ENCODE measurements around the gene HHAT. TPM values are rescaled to one million over a fixed set of nuclear protein-coding genes. Genes with fewer than 3 reads are reported as not detected.
A peak's percentile ranks its signal among the peaks of the same experiment; 100 is the strongest.
"Not testable (repeated sequence)": the region's sequence is repeated elsewhere in the genome, so short reads cannot be mapped to it uniquely, and the experiment has no call there.

The HHAT gene
- total RNA-seq, 1 donor from 2014 or later, result 1.8 TPM

DNA sequence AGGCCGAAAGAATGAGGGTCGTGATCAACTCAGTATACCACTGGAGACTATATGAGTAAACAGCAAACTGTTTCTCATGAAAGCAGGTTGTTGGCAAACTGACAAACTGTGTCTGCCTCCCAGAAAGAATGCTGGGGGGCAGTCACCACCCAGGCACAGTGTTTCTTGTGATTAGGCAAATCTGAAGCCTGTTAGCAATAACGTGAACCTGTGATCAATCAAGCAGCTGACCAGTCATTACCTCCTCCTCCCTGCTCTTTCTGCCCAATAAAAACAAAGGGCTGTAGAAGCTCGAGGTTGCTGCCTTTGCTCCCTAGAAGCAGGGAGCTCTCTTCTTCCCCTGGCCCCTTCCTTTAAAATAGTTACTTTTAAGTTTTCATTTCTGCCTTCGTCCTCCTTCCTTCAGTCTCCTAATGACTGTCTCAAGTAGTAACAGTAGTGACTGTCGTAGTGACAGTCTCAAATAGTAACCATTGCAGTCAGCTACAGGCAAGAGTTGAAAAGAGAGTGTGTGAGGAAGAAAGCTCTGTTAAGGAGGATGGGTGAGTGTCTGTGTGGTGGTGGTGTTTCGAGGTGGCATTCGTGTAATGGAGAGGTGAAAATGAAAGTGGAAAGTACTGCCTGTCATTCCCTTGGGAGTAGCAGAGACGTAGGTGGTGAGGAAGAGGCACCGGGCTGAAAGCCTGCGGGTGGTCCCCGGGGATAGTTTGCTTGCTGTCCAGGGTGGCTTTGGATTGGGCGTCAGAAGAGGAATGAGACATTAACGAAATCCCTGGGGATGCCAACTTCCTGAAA lies 14.5 kb downstream of the HHAT start:
- peak; percentile 34 for ATAC-seq
- intact Hi-C loops (cut with DNase I), result no loop called here

DNA sequence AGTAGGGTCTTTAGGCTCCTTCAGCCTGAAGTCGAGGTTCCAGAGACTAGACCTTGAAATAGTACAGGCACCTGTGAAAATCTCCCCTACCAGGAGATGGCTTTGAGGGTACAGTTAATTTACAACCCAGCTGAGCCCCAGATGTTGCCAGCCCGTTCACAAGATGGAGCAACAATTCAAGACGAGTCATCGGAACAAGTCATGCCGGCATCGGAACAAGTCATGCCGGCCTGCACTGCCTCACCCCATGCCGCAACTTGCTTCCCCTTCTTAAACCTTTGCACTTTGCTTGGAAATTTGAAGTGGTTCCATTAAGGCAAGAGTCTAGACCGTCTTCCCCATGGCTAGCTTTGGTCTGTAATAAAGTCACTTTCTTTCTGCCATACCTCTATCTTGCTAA lies 16.0 kb downstream of the HHAT start:
- no peak for DNase-seq (ENCODE audit: missing footprints)
- intact Hi-C loops (cut with DNase I), result no loop called here
- no peak for ATAC-seq

More for the DNA sequence above, 14.5 kb downstream of the HHAT start:
- DNase-seq (ENCODE audit: missing footprints), result no peak

DNA sequence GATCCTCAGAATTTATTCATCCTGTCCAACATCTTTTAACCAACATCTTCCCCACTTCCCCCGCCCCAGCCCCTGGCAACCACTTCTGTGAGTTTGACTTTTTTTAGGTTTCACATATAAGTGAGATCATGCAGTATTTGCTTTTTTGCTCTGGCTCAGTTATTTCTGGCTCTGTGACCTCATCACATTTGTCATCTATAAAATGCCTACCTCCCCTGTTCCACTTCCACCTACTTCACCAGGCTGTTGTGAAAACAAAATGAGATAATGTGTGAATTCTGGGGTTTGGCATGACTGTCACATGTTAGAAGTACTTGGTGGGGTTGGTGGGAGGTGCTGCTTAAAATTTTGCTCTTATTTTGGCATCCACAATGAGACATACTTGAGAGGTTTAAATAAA lies 18.4 kb downstream of the HHAT start:
- DNase-seq (ENCODE audit: missing footprints) (no peak), ATAC-seq (no peak)
- intact Hi-C loops (cut with DNase I), result no loop called here

DNA sequence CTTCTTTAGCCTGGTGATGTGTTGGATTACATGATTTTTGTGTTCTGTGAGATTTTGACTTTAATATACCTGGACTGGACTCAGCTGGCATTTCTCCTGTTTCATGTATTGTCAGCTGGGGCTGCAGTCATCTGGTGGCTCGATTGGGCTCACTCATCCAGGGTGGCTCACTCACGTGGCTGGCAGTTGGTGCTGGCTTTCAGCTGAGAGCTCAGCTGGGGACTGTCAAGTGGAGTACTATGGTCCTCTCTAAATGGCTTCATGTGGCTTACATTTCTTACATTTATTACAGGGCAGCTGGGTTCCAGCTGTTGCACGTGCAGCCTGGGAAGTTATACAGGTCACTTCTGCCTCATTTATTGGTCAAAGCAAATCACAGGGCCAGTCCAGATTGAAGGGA lies 22.8 kb downstream of the HHAT start:
- intact Hi-C loops (cut with DNase I), result no loop called here
- no peak for ATAC-seq

DNA sequence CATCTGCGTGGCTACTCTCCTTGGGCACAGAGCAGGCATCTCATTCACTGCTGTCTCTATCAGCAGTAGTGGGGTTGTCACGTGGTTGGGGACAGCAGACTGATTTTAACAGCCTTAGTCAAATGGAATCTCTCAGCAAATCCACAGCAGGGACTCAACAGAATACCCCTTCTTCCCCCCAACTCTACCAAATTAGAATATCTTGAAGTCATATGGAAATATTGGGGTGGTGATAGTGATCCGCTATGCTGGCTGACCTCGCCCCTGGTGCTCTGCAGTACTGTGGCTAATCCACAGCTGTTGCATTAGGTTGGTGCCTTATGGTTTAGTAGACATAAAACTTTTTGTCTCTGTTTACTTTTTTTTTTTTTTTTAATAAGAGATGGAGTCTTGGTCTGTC lies 23.9 kb downstream of the HHAT start:
- intact Hi-C loops (cut with DNase I), result no loop called here
- no peak for ATAC-seq

More for the DNA sequence above, 22.8 kb downstream of the HHAT start:
- no peak for DNase-seq (ENCODE audit: missing footprints)

DNA sequence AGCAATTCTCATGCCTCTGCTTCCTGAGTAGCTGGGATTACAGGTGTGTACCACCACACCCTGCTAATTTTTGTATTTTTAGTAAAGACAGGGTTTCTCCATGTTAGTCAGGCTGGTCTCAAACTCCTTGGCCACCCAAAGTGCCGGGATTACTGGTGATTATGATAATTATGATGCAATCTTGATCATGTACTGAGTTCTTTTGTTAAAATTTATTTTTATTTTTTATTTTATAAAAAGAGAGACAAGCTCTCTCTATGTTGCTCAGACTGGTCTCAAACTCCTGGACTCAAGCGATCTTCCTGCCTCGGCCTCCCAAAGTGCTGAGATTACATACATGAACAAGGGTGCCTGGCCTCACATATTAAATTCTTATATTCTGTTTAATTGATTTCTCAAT lies 25.6 kb downstream of the HHAT start:
- DNase-seq (ENCODE audit: missing footprints); ATAC-seq; intact Hi-C loops (cut with DNase I): not testable (repeated sequence)

More for the DNA sequence above, 23.9 kb downstream of the HHAT start:
- no peak for DNase-seq (ENCODE audit: missing footprints)

DNA sequence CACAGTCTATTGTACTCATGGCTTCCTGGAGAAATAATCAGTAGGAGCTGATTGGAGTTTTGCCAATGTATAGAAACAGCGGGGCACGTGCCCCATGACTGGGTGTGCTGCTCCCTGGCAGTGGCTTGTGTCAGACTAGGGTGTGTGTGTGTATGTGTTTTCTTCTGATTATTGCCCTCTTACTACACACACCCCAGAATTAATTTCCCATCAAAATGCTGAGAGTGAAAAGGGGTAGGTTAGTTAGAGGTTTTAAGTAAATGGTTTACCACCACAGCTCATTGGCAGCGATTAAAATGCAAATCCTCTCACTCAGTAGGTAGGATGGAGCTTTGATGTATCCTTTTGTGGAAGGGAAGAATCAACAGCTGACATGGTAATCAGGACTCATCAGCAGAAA lies 29.9 kb downstream of the HHAT start:
- intact Hi-C loops (cut with DNase I), result no loop called here
- ATAC-seq (no peak), DNase-seq (ENCODE audit: missing footprints) (no peak)

DNA sequence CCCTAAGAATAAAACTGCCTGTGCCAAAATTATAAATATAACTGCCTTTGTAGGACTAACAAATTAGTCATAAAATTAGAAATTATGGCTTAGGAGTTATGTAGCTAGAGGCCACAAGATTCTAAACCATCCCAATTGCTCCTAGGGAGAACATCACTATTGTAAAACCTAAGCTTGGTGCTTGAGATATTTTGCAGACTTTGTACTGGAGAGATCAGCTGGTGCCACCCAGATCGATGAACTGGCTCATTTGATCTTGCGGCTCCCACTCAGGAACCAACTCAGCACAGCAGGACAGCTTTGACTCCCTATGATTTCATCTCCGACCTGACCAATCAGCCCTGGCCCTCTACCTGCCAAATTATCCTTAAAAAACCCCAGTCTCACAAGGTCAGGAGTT lies 30.6 kb downstream of the HHAT start:
- DNase-seq (ENCODE audit: missing footprints), result no peak
- no peak for ATAC-seq
- intact Hi-C loops (cut with DNase I), result no loop called here

DNA sequence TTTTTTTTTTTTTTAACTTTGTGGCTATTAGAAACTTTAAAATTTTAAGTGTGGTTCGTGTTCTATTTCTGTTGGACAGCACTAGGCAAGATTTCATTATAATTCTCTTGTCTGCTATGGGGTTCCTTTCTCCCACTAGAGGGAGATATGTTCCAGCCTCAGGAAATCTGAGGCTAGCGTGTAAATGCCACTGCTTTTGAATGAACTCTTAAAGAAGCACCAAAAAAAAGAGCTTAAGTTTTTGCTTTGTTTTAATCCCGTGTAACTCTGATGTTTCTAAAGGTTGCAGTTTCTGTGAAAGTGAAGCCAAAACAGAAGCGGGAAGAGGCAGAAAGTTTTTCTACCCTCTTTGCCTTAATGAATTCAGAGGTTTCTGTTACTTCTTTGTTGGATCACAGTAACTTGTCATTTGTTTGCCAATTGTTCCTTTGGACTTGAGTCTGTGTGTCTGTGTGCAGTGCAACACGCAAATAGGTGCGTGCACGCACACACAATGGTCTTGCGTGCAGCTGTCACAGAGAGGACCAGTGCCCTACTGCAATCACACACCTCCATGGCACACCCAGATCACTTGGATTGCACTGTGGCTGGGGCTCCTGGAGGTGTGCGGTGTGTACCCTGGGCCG lies 32.3 kb downstream of the HHAT start:
- no peak for ATAC-seq
- intact Hi-C loops (cut with DNase I), result loop anchor here (1.0 kb wide), 1 partner anchor 39 kb away; no protein-coding TSS in a partner anchor
- no peak for DNase-seq (ENCODE audit: missing footprints)

DNA sequence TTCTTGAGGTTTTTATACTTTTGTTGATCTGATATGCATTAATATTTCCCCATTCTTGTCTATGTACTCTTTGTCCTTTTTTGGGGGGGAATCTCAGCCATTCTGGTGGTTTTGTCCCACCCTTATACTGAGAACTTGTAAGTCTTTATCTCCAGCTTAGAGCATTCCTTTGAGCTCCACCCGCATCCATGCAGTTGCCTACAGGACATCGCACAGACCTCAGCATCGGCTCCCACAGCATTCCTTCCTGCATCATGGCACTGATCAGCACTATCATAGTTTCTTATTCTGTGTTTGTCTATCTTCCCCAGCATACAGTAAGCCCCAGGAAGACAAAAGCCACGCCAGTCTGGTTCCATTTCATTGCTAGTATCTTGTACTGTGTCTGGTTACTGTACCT lies 33.0 kb downstream of the HHAT start:
- no peak for DNase-seq (ENCODE audit: missing footprints)
- intact Hi-C loops (cut with DNase I), result loop anchor here (1.0 kb wide), 1 partner anchor 39 kb away; no protein-coding TSS in a partner anchor
- ATAC-seq, result no peak

DNA sequence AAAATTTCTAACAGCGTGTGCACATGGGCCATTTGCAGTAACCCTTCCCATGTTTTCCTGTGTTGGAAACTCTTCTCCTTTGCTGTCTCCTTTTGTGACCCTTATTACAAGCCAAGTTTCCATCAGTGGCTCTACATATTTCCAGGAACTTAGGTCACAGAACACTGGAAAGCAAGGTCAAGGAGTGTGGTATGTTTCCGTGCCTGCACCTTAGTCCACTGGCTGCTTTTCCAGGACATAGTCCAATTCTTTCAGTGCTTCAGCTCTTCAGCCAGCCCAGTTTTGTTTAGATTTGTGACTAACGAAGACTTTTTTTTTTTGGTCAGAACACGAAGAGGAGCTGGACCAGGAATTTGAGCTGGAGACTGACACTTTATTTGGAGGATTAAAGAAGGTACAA lies 33.8 kb downstream of the HHAT start:
- intact Hi-C loops (cut with DNase I), result no loop called here
- DNase-seq (ENCODE audit: missing footprints) (no peak), ATAC-seq (peak; percentile 87)

DNA sequence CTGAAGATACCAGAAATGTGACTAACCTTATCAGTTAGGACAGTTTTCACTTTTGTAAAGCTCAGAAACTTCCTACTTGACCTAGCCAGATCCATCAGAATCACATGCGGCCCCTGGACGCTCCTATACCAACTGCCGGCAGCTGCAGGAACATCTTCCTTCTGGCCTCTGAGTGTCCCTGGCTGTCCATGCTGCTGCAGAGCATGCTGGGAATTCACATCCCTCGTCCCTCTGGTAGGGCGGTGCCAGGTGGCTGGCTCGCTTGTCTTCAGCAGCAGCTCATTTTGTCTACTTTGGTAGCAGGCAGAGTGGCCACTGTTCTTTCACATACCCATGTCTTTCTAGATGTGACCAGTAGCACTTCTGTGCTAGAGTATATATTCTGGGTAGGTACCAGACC lies 34.4 kb downstream of the HHAT start:
- intact Hi-C loops (cut with DNase I), result no loop called here
- DNase-seq (ENCODE audit: missing footprints), result peak; percentile 73
- peak; percentile 41 for ATAC-seq

DNA sequence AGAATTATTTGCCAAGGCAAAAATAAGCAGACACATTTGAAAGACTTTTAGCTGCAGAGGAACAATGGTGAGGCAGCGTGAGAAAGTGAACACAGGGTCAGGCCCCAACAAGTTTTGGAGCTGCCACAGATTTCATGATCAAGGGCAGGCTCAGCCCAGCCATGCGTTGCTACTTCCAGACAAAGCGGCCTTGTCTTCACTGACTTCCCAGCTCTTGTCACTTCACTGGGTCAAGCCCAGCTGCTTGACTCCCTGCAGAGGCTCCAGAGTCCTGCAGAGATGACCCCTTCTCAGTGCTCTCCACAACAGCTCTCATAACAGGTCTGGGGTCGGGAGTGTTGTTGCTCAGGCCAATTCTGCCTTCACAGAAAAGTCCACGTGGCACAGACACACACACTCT lies 35.8 kb downstream of the HHAT start:
- intact Hi-C loops (cut with DNase I), result no loop called here

DNA sequence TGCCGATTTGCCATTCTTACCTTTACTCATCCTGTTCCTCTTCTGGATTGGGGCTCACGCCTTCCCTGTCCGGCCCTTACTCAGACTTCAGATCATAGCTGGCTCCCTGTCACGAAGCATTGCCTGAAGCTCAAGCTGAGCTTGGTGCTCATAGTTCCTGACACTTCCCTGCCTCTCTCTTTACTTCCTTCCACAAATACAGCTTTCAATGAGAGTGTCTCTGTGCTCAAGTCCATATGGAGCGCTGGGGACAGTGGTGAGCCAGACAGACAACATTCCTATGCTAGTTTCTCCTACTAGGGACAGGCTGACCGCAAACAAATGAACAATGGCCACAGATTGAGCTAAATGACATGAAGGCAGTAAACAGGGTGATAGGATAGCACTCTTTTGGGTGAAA lies 38.1 kb downstream of the HHAT start:
- no peak for ATAC-seq
- no peak for DNase-seq (ENCODE audit: missing footprints)

More for the DNA sequence above, 35.8 kb downstream of the HHAT start:
- DNase-seq (ENCODE audit: missing footprints) (no peak), ATAC-seq (peak; percentile 71)

DNA sequence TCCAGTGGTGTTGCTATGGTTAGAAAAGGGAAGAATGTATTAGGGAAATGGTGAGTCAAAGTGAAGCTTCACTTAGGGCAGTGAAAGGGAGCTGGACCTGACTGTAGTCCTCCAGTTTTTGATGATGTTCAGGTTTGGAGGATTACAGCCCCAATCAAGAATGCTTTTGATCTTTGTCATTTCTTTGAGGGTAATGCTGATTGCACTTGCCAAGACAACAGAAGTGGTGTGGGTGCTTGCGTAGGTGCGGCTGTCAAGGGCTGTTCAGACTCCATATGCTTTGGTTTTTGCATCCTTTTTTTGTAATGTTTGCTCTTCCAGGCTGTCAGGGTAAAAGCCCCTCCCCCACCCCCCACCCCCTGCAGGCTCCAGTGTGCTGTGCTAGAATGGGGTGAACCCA lies 38.9 kb downstream of the HHAT start:
- intact Hi-C loops (cut with DNase I), result no loop called here
- DNase-seq (ENCODE audit: missing footprints) (no peak), ATAC-seq (no peak)

More for the DNA sequence above, 38.1 kb downstream of the HHAT start:
- intact Hi-C loops (cut with DNase I), result no loop called here

DNA sequence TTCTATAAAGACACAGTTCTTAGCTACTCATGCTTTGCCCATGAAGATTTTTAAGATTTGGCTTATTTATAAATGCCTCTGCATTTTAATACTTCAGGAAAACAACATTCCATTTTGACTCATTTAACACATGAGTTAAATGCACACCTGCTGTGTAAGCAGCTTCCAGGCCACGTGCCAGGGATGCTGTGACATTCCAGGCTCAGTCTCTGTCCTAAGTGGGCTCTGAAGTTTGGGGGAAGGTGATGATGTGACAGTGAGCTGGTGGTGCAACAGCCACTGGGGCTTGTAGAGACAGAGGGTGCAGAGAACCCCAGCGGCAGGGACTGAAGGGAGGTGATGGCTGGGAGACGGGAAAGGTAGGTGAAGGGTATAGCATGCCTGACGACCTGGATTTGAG lies 40.7 kb downstream of the HHAT start:
- ATAC-seq (no peak), DNase-seq (ENCODE audit: missing footprints) (no peak)
- intact Hi-C loops (cut with DNase I), result no loop called here

DNA sequence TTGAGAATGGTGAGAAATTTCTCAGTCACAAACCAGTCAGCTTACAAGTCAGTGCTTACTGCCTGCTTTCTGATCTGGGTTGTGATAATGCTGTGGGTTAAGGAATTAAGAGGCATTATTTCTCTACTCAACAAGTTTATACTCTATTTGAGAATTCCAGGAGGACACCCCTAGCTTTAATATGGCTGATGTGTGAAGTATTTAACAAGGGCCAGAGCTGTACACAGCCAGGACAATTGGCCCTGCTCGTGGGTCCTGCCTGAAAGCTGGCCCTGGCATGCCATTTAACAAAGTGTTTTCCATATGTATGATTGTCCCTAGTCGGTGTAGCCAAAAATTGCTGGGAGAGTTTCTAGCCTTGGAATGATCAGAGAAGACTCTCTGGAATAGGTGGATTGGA lies 43.2 kb downstream of the HHAT start:
- intact Hi-C loops (cut with DNase I), result no loop called here
- no peak for ATAC-seq
- no peak for DNase-seq (ENCODE audit: missing footprints)

DNA sequence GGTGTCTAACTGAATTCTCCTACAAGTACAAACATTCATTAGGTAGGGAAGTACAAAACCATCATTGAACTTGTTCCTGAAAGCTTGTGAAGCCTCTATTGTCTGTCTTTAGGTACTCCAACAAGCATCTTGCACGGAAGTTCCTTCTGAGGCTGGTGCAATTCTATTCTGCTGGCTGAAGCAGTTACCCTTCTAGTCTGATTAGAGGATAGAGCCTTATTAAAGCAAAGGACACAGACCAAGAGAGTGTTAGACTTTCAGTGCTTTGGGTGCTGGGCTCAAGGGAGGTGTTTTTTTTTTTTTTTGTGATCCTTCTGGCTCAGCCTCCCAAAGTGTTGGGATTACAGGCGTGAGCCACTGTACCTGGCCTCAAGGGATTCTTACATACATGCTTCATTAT lies 43.8 kb downstream of the HHAT start:
- DNase-seq (ENCODE audit: missing footprints) (no peak), ATAC-seq (no peak)
- intact Hi-C loops (cut with DNase I), result no loop called here

DNA sequence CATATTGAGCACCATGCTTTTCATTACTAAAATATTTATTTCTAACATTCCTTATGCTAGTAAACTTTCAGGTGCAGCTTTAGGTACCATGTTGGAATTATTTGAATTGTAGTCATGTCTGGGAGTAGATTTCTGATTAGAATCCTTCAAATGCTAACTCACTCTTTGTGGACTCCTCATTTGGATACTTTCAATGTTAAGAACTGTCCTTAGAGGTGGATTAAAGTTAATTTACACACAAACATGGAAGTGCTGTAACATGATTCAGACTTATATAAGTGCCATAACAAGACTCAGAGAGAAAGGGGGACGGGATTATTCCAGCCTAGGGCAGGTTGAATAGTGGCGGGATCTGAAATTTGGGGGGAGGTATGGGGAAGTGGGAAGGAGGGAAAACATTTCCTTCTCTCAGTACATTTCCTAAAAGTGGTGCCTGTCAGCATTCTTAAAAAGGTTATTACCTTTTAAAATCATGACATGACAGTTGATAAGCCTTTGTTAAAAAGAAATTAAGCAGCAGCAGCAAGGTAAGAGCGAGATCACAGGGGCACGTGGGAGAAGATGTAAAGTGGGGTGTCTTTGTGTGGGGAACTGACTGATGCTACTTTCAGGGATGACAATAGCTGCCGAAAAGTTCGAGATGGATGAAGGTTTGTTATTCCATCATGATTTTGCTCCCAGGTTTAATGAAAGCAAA lies 44.4 kb downstream of the HHAT start:
- ATAC-seq (no peak), DNase-seq (ENCODE audit: missing footprints) (no peak)
- intact Hi-C loops (cut with DNase I), result no loop called here

DNA sequence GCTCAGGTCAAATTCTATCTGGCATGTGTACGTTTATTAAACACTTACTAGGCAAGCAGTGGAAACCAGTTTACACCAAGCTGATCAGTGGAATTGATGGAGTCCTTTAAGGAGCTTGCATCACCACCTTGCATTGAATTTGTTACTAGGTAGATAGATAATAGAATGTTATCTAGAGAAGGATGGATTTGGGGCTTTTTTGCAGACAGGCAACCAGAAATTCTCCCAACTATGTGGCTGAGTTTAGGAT lies 44.9 kb downstream of the HHAT start:
- DNase-seq (ENCODE audit: missing footprints) (no peak), ATAC-seq (no peak)
- intact Hi-C loops (cut with DNase I), result no loop called here

Data from Right ventricle myocardium inferior (tissue), 1 donor.